B cell (primary cell): ENCODE results near the gene AVPI1. TPM values are rescaled to one million over a fixed set of nuclear protein-coding genes. Genes with fewer than 3 reads are reported as not detected.

Experiments
- ATAC-seq: fragments of 200-7000 bp; cut with Tn5 transposase; one replicate; pipeline ENCODE4 v1.10.0; 2021; ENCODE audit warnings: low read depth, mild to moderate bottlenecking, moderate number of reproducible peaks, moderate library complexity
- CTCF ChIA-PET: fragments of 350-600 bp; sonication (Branson Sonifier 250); formaldehyde crosslinking; loops from one replicate; lab custom pipeline; 2021; ENCODE audit warnings: antibody characterized with exemption, inconsistent platforms; lab: Charles Lee
- POLR2A ChIA-PET: fragments of 350-600 bp; sonication (Branson Sonifier 250); formaldehyde crosslinking; loops from one replicate; lab custom pipeline; 2021; ENCODE audit warnings: antibody characterized with exemption; lab: Charles Lee
- DNase-seq: peaks from one replicate; pipeline ENCODE4 v3.0.0; 2013
- H2AFZ ChIP-seq: 2 replicates; pipeline ENCODE4 v1.6.1; 2012; ENCODE audit warnings: mild to moderate bottlenecking, low read depth, low read length; ENCODE audit not compliant: insufficient read depth, poor library complexity, severe bottlenecking
- H3K27ac ChIP-seq, 2 donors: 1 replicate in 1 of 2; 2 replicates in 1 of 2; pipeline ENCODE4 v1.5.1; 2012 to 2013; ENCODE audit warnings: low read length in 2 of 2, mild to moderate bottlenecking in 2 of 2, moderate library complexity in 1 of 2
- H3K27me3 ChIP-seq, 4 experiments: fragments of 200-600 bp in 1 of 4; sonication (generic) in 1 of 4; replicated peaks in 1 of 4; 1 replicate in 2 of 4; 2 replicates in 2 of 4; pipeline versions ENCODE4 v1.6.1 to v1.7.0; 2013 to 2016; ENCODE audit warnings: low read length in 3 of 4, mild to moderate bottlenecking in 2 of 4, mixed read lengths in 1 of 4, moderate library complexity in 1 of 4; ENCODE audit not compliant: insufficient read depth in 4 of 4, control insufficient read depth in 3 of 4; ENCODE audit errors: control extremely low read depth in 1 of 4
- H3K36me3 ChIP-seq, 2 experiments: replicated peaks in 1 of 2; 1 replicate in 1 of 2; 2 replicates in 1 of 2; pipeline versions ENCODE4 v1.6.1 to v1.7.1; 2013; ENCODE audit warnings: low read length in 1 of 2; ENCODE audit not compliant: insufficient read depth in 2 of 2, control insufficient read depth in 1 of 2; ENCODE audit errors: control extremely low read depth in 1 of 2, extremely low read depth in 1 of 2
- H3K4me1 ChIP-seq, 2 donors: fragments of 200-600 bp in 1 of 2; sonication (generic) in 1 of 2; 1 replicate in 1 of 2; 2 replicates in 1 of 2; pipeline versions ENCODE4 v1.5.1 to v1.6.1; 2013 to 2017; ENCODE audit warnings: low read length in 2 of 2; ENCODE audit not compliant: control insufficient read depth in 2 of 2, insufficient read depth in 2 of 2
- H3K4me2 ChIP-seq: replicated peaks from 2 replicates; pipeline ENCODE3; 2012; ENCODE audit warnings: mild to moderate bottlenecking, low read depth, low read length; ENCODE audit not compliant: poor library complexity, severe bottlenecking
- H3K4me3 ChIP-seq, 5 experiments: fragments of 200-600 bp in 1 of 5; sonication (generic) in 1 of 5; 1 replicate in 3 of 5; 2 replicates in 2 of 5; pipeline versions ENCODE4 v1.5.1 to v1.7.0; 2011 to 2016; ENCODE audit warnings: low read length in 4 of 5, mild to moderate bottlenecking in 4 of 5, low read depth in 2 of 5, control low read depth in 1 of 5, moderate library complexity in 1 of 5; ENCODE audit not compliant: insufficient read depth in 1 of 5; ENCODE audit errors: control extremely low read depth in 1 of 5, extremely low read depth in 1 of 5
- H3K79me2 ChIP-seq: fragments of 200-600 bp; sonication (generic); one replicate; pipeline ENCODE4 v1.6.0; 2016; ENCODE audit warnings: low read length; ENCODE audit not compliant: control insufficient read depth, insufficient read depth
- H3K9ac ChIP-seq: fragments of 200-600 bp; sonication (generic); 2 replicates; pipeline ENCODE4 v1.6.1; 2017; ENCODE audit warnings: mild to moderate bottlenecking, low read length, moderate library complexity
- H3K9me3 ChIP-seq, 3 donors: one replicate each; pipeline versions ENCODE4 v1.6.1 to v1.7.1; 2013; ENCODE audit warnings: low read length in 2 of 3; ENCODE audit not compliant: control insufficient read depth in 2 of 3, insufficient read depth in 1 of 3; ENCODE audit errors: control extremely low read depth in 1 of 3
- H4K20me1 ChIP-seq: 2 replicates; pipeline ENCODE4 v1.6.0; 2012; ENCODE audit warnings: mild to moderate bottlenecking, low read length; ENCODE audit not compliant: insufficient read depth, control insufficient read depth, poor library complexity, severe bottlenecking
- H3K27ac Mint-ChIP-seq: one replicate; pipeline ENCODE4 v1.8.0; 2021; ENCODE audit warnings: mixed read lengths
- H3K27me3 Mint-ChIP-seq: one replicate; pipeline ENCODE4 v1.8.0; 2021; ENCODE audit warnings: mixed read lengths
- H3K4me1 Mint-ChIP-seq: one replicate; pipeline ENCODE4 v1.8.0; 2021; ENCODE audit warnings: mixed read lengths
- H3K4me3 Mint-ChIP-seq: one replicate; pipeline ENCODE4 v1.8.0; 2021; ENCODE audit warnings: mixed read lengths
- H3K9me3 Mint-ChIP-seq: one replicate; pipeline ENCODE4 v1.8.0; 2022; ENCODE audit warnings: mixed read lengths; ENCODE audit not compliant: insufficient read depth
- EZH2 ChIP-seq: IDR thresholded peaks from 2 replicates; pipeline ENCODE4 v1.6.1; 2012; ENCODE audit warnings: borderline replicate concordance, low read depth, mild to moderate bottlenecking, moderate library complexity, low read length; ENCODE audit not compliant: insufficient read depth, poor library complexity, severe bottlenecking
- WGBS: methylation state at CpG from one replicate; pipeline ENCODE4 v1.1.5; 2013; ENCODE audit warnings: missing lambda C conversion rate; ENCODE audit not compliant: insufficient coverage; 5-methylcytosine and 5-hydroxymethylcytosine counted together
- intact Hi-C: fragments of 100-400 bp; cut with micrococcal nuclease; formaldehyde crosslinking; loops from one replicate; pipeline ENCODE4 v1.10.0; 2022
- polyA plus RNA-seq: library from polyadenylated mRNA; depleted of rRNA; stranded (reverse); fragments of >200 nt; gene quantifications from 2 replicates; pipeline ENCODE4 v1.2.3, GENCODE V29; 2012
- total RNA-seq, 2 donors: library from RNA; stranded (reverse); fragments of 120-200 nt in 1 of 2; gene quantifications; 1 replicate in 1 of 2; 2 replicates in 1 of 2; pipeline versions ENCODE4 v1.2.3 to v1.2.4, GENCODE V29; 2013 to 2022
- TF ChIP-seq, protein P1 (sequence below): fragments of 200-600 bp; IDR thresholded peaks from one replicate; pipeline ENCODE4 v1.8.0; 2022; ENCODE audit warnings: antibody characterized with exemption, mild to moderate bottlenecking

Gene AVPI1
- total and polyA plus RNA-seq, 2 donors (not counting 1 experiment from before 2014, with no cell fraction given), result 3.6 to 3.9 TPM

- TF ChIP-seq, protein P1, sequence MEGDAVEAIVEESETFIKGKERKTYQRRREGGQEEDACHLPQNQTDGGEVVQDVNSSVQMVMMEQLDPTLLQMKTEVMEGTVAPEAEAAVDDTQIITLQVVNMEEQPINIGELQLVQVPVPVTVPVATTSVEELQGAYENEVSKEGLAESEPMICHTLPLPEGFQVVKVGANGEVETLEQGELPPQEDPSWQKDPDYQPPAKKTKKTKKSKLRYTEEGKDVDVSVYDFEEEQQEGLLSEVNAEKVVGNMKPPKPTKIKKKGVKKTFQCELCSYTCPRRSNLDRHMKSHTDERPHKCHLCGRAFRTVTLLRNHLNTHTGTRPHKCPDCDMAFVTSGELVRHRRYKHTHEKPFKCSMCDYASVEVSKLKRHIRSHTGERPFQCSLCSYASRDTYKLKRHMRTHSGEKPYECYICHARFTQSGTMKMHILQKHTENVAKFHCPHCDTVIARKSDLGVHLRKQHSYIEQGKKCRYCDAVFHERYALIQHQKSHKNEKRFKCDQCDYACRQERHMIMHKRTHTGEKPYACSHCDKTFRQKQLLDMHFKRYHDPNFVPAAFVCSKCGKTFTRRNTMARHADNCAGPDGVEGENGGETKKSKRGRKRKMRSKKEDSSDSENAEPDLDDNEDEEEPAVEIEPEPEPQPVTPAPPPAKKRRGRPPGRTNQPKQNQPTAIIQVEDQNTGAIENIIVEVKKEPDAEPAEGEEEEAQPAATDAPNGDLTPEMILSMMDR, result no peak
- TF ChIP-seq EZH2, result no peak
- Histone ChIP-seq H3K27me3 (peaks cover 0 to 4% (median 0%) of the 10 kb centered on the region in 4 experiments), H3K9me3 (no peaks in the 10 kb centered on the region), H2AFZ (no peak overlapping the region), H4K20me1 (no peaks in the 10 kb centered on the region), H3K4me2 (no peak overlapping the region), H3K4me1 (no peaks in the 10 kb centered on the region), H3K79me2 (no peaks in the 10 kb centered on the region), H3K27ac (no peak overlapping the region), H3K36me3 (no peaks in the 10 kb centered on the region), H3K4me3 (no peak overlapping the region), H3K9ac (no peak overlapping the region)
- Mint-ChIP-seq H3K4me1 (no peaks in the 10 kb centered on the region), H3K27ac (no peak overlapping the region), H3K9me3 (no peaks in the 10 kb centered on the region), H3K27me3 (peaks cover 12% of the 10 kb centered on the region), H3K4me3 (no peak overlapping the region)
- CTCF ChIA-PET, result interaction anchor here (0.7 to 5.1 kb wide), 11 partner anchors 10 to 1358 kb away, joined by 3 to 30 read pairs (median 4); partner anchors contain the start of genes AVPI1, MARVELD1 and ZFYVE27
- 94% methylated on average over 2 of the region's 5 CpGs for WGBS
- intact Hi-C loops, result no loop called here
- no peak for ATAC-seq
- DNase-seq, result no peak
- POLR2A ChIA-PET, result interaction anchor here (0.6 kb wide), 1 partner anchor 12 kb away, joined by 11 read pairs; no protein-coding TSS in a partner anchor
These were observed 37.4 kb upstream of the AVPI1 start for GRCh38 chr10:97724341-97724941.

GRCh38 chr10:97723001-97723400 lies 36.0 kb upstream of the AVPI1 start:
- no peak overlapping the region for H3K4me3 Mint-ChIP-seq
- no peaks in the 10 kb centered on the region for H4K20me1 ChIP-seq
- no peaks in the 10 kb centered on the region for H3K4me1 Mint-ChIP-seq
- no peak overlapping the region for H3K9ac ChIP-seq
- no peak overlapping the region for H3K4me3 ChIP-seq
- H3K4me1 ChIP-seq, result no peaks in the 10 kb centered on the region
- ATAC-seq (no peak), DNase-seq (no peak)
- H3K27me3 ChIP-seq, result peaks cover 0 to 4% (median 0%) of the 10 kb centered on the region in 4 experiments
- H3K27me3 Mint-ChIP-seq, result peaks cover 8% of the 10 kb centered on the region
- WGBS, result 96% methylated on average over 2 of the region's 3 CpGs
- H3K36me3 ChIP-seq, result no peaks in the 10 kb centered on the region
- intact Hi-C loops, result no loop called here
- H3K27ac Mint-ChIP-seq, result no peak overlapping the region
- no peak overlapping the region for H2AFZ ChIP-seq
- ChIA-PET CTCF (interaction anchor here (0.9 to 5.1 kb wide), 3 partner anchors 9 to 45 kb away, joined by 5 to 30 read pairs (median 5); partner anchors contain the start of genes AVPI1 and MARVELD1), POLR2A (interaction anchor here (0.6 kb wide), 1 partner anchor 44 kb away, joined by 6 read pairs; no protein-coding TSS in a partner anchor)
- TF ChIP-seq, protein P1, result no peak
- no peak for TF ChIP-seq EZH2
- H3K9me3 ChIP-seq, result no peaks in the 10 kb centered on the region
- H3K9me3 Mint-ChIP-seq, result no peaks in the 10 kb centered on the region
- H3K79me2 ChIP-seq, result no peaks in the 10 kb centered on the region
- H3K27ac ChIP-seq, result no peak overlapping the region
- H3K4me2 ChIP-seq, result no peak overlapping the region
